Measurements from ENCODE around the gene GSDME.

DNA sequence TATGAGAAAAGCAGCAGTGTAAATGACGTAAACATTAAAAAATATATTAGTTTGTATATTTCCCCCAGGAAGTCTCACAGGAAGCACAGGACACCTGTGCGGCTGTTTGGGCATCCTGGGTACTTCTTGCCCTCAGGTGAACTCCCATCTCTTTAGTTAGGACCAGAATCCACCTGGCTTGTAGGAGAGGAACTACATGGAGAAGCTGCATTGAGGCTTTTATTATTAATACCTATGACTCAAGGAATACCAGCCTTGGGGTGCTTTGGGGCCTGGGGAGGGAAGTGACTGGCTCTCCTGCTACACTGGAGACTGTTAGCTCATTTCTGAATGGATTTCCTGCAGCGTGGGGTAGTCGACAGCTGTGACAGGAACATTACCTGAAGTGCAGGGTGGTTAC is 40.0 kb upstream of the GSDME start:
- TF ChIP-seq, protein P1, sequence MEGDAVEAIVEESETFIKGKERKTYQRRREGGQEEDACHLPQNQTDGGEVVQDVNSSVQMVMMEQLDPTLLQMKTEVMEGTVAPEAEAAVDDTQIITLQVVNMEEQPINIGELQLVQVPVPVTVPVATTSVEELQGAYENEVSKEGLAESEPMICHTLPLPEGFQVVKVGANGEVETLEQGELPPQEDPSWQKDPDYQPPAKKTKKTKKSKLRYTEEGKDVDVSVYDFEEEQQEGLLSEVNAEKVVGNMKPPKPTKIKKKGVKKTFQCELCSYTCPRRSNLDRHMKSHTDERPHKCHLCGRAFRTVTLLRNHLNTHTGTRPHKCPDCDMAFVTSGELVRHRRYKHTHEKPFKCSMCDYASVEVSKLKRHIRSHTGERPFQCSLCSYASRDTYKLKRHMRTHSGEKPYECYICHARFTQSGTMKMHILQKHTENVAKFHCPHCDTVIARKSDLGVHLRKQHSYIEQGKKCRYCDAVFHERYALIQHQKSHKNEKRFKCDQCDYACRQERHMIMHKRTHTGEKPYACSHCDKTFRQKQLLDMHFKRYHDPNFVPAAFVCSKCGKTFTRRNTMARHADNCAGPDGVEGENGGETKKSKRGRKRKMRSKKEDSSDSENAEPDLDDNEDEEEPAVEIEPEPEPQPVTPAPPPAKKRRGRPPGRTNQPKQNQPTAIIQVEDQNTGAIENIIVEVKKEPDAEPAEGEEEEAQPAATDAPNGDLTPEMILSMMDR (IDR thresholded peaks at IDR 0.05) = no peak
- TF ChIP-seq POLR2A (IDR thresholded peaks at IDR 0.05) = no peak

All from lower leg skin (tissue), 3 donors.